HUES6 (cell line): Measurements from ENCODE around the gene DHRS7B.
"Not testable (repeated sequence)": the region's sequence is repeated elsewhere in the genome, so short reads cannot be mapped to it uniquely, and the experiment has no call there.

ENCODE experiments used
- H3K27ac ChIP-seq: 2 replicates; pipeline ENCODE4 v1.7.0; 2013; ENCODE audit warnings: low read depth, mild to moderate bottlenecking, low read length, inconsistent platforms
- H3K27me3 ChIP-seq: 2 replicates; pipeline ENCODE4 v1.6.1; 2013; ENCODE audit warnings: low read length; ENCODE audit not compliant: control insufficient read depth, insufficient read depth
- H3K36me3 ChIP-seq: 2 replicates; pipeline ENCODE4 v1.6.1; 2013; ENCODE audit warnings: low read length; ENCODE audit not compliant: control insufficient read depth, insufficient read depth
- H3K4me1 ChIP-seq: 2 replicates; pipeline ENCODE4 v1.6.1; 2013; ENCODE audit warnings: low read length; ENCODE audit not compliant: control insufficient read depth, insufficient read depth
- H3K4me3 ChIP-seq: 2 replicates; pipeline ENCODE4 v1.5.1; 2013; ENCODE audit warnings: low read depth, low read length
- H3K9ac ChIP-seq: one replicate; pipeline ENCODE4 v1.6.1; 2013; ENCODE audit warnings: mild to moderate bottlenecking, low read length
- H3K9me3 ChIP-seq: 2 replicates; pipeline ENCODE4 v1.6.1; 2013; ENCODE audit warnings: low read depth, low read length; ENCODE audit not compliant: control insufficient read depth, insufficient read depth

Gene DHRS7B

GRCh38 chr17:21227277-21227676, 100.5 kb downstream of the DHRS7B start:
- not testable (repeated sequence) for H3K9ac ChIP-seq, H3K27ac ChIP-seq, H3K27me3 ChIP-seq, H3K4me3 ChIP-seq, H3K9me3 ChIP-seq, H3K36me3 ChIP-seq, H3K4me1 ChIP-seq

DNA sequence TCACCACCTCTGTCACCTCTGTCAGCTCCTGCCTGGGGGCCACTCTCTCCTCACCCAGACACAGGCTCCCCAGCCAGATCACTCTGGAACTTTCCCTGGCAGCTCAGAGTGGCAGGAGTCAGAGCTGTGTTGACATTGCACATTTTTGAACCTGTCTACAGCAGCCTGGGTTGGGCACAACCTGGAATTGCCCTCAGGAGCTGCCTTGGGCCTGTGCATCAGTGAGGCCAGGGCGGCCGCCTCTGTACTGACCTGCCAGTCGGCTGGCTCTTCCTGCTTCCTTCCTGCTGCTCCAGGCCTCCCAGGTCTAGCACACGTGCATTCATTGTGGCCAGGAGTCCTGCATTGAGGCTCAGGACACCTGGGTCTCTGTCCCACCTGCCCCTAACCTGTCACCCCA, 101.3 kb downstream of the DHRS7B start:
- Histone ChIP-seq H3K36me3 (no peaks in the 10 kb centered on the region), H3K27me3 (no peaks in the 10 kb centered on the region)

DNA sequence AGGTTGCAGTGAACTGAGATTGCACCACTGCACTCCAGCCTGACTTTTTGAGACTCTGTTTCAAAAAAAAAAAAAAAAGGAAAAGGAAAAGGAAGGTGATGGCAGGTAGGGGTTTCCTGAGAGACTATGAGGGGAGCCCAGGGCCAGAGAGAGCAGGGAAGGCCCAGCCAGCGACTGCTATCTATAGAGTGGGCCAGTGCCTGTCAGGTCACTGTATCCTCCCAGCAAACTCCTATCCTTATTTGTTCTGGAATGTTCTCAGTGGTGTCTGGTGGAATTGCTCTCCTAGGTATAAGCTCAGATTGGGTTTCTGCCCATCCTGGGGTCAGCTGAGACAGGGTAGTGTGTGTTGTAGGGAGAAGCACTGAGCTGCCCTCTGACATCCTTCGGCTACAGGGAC, 102.1 kb downstream of the DHRS7B start:
- H3K27me3 ChIP-seq: no peaks in the 10 kb centered on the region
- no peak overlapping the region for H3K27ac ChIP-seq
- H3K36me3 ChIP-seq: no peaks in the 10 kb centered on the region
- peaks cover 2% of the 10 kb centered on the region; the same call in 1 of the 2 replicates for H3K9me3 ChIP-seq
- H3K4me3 ChIP-seq: no peak overlapping the region
- H3K9ac ChIP-seq: no peak overlapping the region
- no peaks in the 10 kb centered on the region for H3K4me1 ChIP-seq

More for the DNA sequence above, 101.3 kb downstream of the DHRS7B start:
- H3K9me3 ChIP-seq: peaks cover 2% of the 10 kb centered on the region; the same call in 1 of the 2 replicates
- H3K4me3 ChIP-seq: no peak overlapping the region
- H3K9ac ChIP-seq: no peak overlapping the region
- no peak overlapping the region for H3K27ac ChIP-seq
- no peaks in the 10 kb centered on the region for H3K4me1 ChIP-seq

DNA sequence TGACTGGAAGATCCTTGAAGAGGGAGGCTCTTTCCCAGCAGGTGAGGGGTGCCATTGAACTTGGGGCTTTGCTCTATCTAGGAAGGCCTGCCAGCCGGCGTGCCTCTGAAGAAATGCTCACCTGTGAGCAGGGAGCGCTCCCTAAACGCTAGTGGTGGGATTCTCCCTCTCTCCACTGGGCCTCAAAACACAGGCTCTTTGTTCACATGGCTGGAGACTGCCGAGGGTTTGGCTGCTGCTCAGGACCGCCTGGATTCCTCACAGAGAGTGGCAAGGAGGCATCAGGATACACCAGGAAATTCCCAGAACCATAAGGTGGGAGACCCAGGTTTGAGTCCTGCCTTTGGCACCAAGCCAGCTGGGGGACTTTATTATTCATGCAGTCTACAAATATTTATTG, 104.8 kb downstream of the DHRS7B start:
- Histone ChIP-seq H3K36me3 (no peaks in the 10 kb centered on the region), H3K4me3 (no peak overlapping the region), H3K27ac (no peak overlapping the region), H3K27me3 (no peaks in the 10 kb centered on the region), H3K9me3 (peaks cover 2% of the 10 kb centered on the region; the same call in 1 of the 2 replicates), H3K9ac (no peak overlapping the region), H3K4me1 (no peaks in the 10 kb centered on the region)

- peaks cover 2% of the 10 kb centered on the region; the same call in 1 of the 2 replicates for H3K9me3 ChIP-seq
- no peak overlapping the region for H3K27ac ChIP-seq
- H3K27me3 ChIP-seq: no peaks in the 10 kb centered on the region
- no peak overlapping the region for H3K4me3 ChIP-seq
- no peak overlapping the region for H3K9ac ChIP-seq
- H3K36me3 ChIP-seq: no peaks in the 10 kb centered on the region
- no peaks in the 10 kb centered on the region for H3K4me1 ChIP-seq
Observed at GRCh38 chr17:21232033-21232749, 105.4 kb downstream of the DHRS7B start.

DNA sequence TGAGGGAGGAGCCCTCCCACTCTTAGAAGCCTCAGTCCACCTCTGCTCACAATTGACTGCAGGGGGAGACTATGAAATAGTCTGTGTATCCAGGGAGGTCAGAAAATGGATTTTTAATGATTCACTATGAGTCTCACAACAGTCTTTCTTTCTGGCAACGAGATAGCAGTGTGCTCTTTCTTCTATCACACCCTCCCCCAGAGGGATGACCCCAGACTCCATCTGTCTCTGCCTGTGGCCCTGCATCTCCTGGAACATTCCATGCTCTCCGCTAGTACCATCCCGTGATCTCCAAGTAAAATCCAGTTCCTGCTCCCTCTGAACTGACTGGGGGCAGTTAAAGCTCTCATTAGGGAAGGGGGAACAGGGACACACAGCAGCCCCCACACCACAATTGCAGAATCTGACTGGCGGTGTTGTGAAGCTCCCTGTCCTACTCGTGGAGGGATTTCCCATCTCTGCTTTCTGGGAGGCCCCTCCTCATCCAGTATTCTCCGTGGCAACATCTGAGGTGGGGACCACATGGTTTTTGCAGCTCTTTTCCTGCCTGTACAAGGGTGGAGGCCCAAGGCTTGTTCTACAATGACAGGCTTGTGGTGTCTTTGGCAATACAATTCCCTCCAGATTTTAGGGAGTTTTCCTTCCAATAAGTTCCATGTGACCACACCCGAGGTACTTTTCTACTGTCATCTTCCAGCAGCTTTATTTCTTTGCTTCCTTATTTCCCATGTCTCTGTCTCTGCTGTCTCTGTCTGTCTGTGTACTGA, 107.0 kb downstream of the DHRS7B start:
- Histone ChIP-seq H3K36me3 (no peaks in the 10 kb centered on the region), H3K4me3 (no peak overlapping the region), H3K27ac (no peak overlapping the region), H3K9me3 (peaks cover 2% of the 10 kb centered on the region; the same call in 1 of the 2 replicates), H3K9ac (no peak overlapping the region), H3K27me3 (no peaks in the 10 kb centered on the region), H3K4me1 (no peaks in the 10 kb centered on the region)

GRCh38 chr17:21235921-21236320, 109.2 kb downstream of the DHRS7B start:
- Histone ChIP-seq H3K9me3 (peaks cover 2% of the 10 kb centered on the region; the same call in 1 of the 2 replicates), H3K4me1 (peaks cover 17% of the 10 kb centered on the region), H3K27ac (no peak overlapping the region), H3K4me3 (no peak overlapping the region), H3K27me3 (no peaks in the 10 kb centered on the region), H3K36me3 (no peaks in the 10 kb centered on the region), H3K9ac (no peak overlapping the region)

GRCh38 chr17:21239680-21240368, 113.1 kb downstream of the DHRS7B start:
- H3K36me3 ChIP-seq: 0 out of 2 replicates have a peak, but pooled peaks cover 5% of the 10 kb centered on the region
- H3K27ac ChIP-seq: peak overlapping the region; percentile 32; the same call in 1 of the 2 replicates
- peak overlapping the region; percentile 9; the same call in 1 of the 2 replicates for H3K4me3 ChIP-seq
- H3K9me3 ChIP-seq: no peaks in the 10 kb centered on the region
- peaks cover 30% of the 10 kb centered on the region for H3K4me1 ChIP-seq
- H3K27me3 ChIP-seq: no peaks in the 10 kb centered on the region
- peak overlapping the region; percentile 29 for H3K9ac ChIP-seq

DNA sequence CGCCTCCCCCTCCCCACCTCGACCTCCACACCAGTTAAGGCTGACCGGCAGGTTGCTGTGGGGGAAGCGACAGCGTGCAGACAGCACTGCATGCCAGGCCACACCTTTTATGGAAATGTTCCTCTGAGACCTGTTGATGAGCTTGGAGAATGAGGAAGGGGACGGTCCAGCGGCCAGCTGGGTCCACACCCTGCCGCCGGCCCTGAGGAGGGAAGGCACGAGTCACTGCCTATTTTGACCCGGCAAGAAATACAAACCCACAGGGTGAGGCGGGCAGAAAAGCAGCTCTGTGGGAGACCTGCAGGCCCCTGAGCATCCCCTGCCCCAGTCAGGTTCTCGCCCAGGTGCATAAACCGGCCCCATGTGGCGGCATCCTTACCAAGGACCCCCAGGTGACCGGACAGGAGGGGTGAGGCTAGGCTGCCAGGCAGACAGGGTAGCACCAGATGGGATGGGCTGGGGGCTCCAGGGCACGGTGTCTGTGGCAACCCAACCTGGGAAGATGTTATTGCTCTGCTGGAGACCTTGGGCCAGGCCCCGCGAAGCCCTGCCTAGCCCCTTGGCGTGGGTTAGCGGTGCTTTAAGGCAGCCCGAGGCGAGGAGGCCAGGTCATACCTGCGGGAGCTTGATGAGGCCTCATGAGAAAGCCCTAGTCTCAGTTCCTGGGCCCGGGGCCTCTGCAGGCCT, 113.7 kb downstream of the DHRS7B start:
- H3K27ac ChIP-seq: peak overlapping the region; percentile 32; the same call in 1 of the 2 replicates
- H3K4me3 ChIP-seq: peak overlapping the region; percentile 9; the same call in 1 of the 2 replicates
- H3K27me3 ChIP-seq: no peaks in the 10 kb centered on the region
- no peaks in the 10 kb centered on the region for H3K9me3 ChIP-seq
- peaks cover 30% of the 10 kb centered on the region for H3K4me1 ChIP-seq
- H3K36me3 ChIP-seq: 0 out of 2 replicates have a peak, but pooled peaks cover 5% of the 10 kb centered on the region
- peak overlapping the region; percentile 29 for H3K9ac ChIP-seq
